GM23248 (cell line): ENCODE data around the gene ZDHHC22.

Experiments
- EZH2 ChIP-seq: fragments of 200-600 bp; sonication (generic); IDR thresholded peaks from 2 replicates; pipeline ENCODE4 v1.6.1; 2018; ENCODE audit warnings: antibody characterized with exemption, mild to moderate bottlenecking; ENCODE audit not compliant: insufficient read depth, poor library complexity, severe bottlenecking
- EZH2phosphoT487 ChIP-seq: fragments of 200-600 bp; sonication (generic); IDR thresholded peaks from 2 replicates; pipeline ENCODE4 v1.6.1; 2018; ENCODE audit warnings: antibody characterized with exemption, moderate library complexity, mild to moderate bottlenecking, low read depth; ENCODE audit not compliant: insufficient read depth

- no peak for TF ChIP-seq EZH2phosphoT487
- TF ChIP-seq EZH2: no peak
These were observed 54.0 kb downstream of the ZDHHC22 start for GRCh38 chr14:77087631-77088030.
